LoVo (cell line): ENCODE data around the gene SUCLG2.

Experiments
- DNase-seq: peaks from one replicate; pipeline ENCODE4 v3.0.0-alpha.2; 2016; ENCODE audit warnings: low spot score

SUCLG2 gene

GRCh38 chr3:67458408-67458807 lies 196.0 kb downstream of the SUCLG2 start:
- no peak for DNase-seq

- DNase-seq = no peak
These were observed 200.8 kb downstream of the SUCLG2 start for GRCh38 chr3:67453628-67454027.

GRCh38 chr3:67450153-67450552 lies 204.3 kb downstream of the SUCLG2 start:
- DNase-seq = no peak

- DNase-seq = no peak
These were observed 207.0 kb downstream of the SUCLG2 start for GRCh38 chr3:67447393-67447792.

DNA sequence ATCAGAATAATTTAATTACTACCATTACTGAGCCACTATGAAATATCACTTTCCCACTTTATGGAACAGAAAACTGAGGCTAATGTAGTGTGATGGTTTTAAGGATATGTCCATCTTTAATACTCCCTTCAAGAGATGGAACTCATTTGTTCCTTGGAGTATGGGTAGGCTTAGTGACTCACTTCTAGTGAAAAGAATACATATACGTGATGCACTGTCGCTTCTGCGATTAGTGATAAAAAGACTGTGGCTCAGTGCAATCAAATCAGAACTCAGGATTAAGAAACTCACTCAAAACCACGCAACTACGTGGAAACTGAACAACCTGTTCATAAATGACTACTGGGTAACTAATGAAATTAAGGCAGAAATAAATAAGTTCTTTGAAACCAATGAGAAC lies 216.6 kb downstream of the SUCLG2 start:
- DNase-seq = no peak

- DNase-seq = no peak
These were observed 217.3 kb downstream of the SUCLG2 start for GRCh38 chr3:67437090-67437489.

GRCh38 chr3:67433109-67433508 lies 221.3 kb downstream of the SUCLG2 start:
- no peak for DNase-seq

DNA sequence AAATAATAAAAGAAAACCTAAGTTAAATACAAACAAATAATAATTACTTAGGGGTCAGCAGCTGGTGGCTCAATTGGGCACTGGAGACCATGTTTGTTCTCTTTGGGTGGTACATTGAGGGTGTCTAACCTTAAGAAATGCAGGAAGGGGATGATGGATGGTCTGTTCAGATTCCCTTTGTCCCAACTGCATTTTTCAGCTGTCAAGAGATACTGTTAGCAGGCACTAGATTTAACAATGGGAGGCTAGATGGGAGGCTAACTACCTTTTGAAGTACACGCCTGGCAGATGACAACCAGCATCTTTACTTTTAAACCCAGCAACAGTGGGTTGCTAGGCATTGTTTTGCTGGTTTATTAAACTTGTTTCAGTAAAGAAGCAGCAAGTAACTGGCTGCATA lies 222.5 kb downstream of the SUCLG2 start:
- DNase-seq = no peak

- DNase-seq = no peak
These were observed 230.7 kb downstream of the SUCLG2 start for GRCh38 chr3:67423722-67424121.

DNA sequence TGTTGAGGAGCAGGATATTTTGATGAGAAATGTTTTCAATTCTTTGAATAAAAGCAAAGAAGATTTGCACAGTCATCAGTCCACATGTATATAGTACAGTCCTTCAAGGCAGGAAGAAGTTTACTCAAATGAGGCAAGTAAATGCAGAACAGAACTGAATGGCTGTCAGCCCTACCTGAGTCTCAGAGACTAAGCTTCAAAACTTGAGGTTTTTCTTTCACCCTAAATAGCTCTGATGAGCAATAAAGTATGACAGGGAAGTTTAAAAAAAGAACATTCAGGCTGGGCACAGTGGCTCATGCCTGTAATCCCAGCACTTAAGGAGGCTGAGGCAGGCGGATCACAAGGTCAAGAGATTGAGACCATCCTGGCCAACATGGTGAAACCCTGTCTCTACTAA lies 232.5 kb downstream of the SUCLG2 start:
- DNase-seq = no peak

GRCh38 chr3:67419779-67420178 lies 234.6 kb downstream of the SUCLG2 start:
- DNase-seq = no peak

- DNase-seq = no peak
These were observed 235.2 kb downstream of the SUCLG2 start for GRCh38 chr3:67419218-67419529.

DNA sequence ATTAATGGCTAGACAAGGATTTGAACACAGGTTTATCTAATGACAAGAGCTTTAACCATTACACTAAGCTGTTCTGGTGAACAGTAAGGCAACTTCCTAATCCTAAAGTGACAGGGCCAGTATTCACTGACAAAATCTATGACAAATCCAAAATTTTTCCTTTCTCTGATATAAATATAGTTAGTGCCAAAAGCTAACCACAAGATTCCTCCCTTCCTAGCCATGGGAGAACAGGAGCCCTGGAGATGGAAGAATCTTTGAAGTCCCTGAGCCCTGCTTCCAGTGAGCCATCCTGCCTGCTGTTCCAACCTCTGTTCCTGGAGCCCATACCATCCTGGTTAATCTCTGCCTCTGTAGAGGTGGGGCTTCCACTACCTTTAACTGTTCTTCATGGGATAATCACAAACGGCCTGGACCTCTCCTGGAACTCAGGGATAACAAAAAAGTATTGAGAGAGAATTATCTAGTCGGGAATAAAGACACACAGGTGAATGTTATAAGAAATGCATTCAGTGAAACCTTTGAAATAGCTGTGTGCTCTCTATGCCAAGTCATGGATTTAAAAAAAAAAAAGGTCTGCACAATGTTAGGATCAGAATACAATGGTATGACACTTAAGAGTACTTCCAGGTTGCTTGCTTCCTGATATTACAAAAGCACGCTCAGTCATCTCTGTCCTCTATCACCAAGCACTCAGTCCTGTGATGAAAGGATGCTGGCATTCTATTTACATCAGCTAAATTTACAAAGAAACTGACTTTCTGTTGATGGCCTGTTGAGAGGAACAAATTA lies 235.8 kb downstream of the SUCLG2 start:
- DNase-seq = no peak

DNA sequence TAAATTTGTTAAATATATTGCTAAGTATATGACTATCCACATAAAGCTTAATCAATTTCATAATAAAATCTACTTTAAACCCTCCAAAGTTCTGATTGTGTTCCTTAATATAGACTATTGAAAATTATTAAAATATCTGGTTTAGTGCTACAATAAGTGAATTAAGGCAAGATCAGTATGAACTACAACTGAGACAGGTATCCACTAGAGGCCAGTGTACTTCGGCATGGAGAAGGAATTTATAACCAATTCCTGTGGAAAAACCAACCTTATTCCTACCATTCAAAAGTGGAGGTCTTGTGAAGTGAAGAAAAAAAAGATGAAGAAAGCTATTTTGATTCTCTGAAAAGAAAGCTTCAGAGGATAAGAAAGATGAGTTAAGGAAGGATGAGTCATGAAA lies 237.7 kb downstream of the SUCLG2 start:
- DNase-seq = no peak

DNA sequence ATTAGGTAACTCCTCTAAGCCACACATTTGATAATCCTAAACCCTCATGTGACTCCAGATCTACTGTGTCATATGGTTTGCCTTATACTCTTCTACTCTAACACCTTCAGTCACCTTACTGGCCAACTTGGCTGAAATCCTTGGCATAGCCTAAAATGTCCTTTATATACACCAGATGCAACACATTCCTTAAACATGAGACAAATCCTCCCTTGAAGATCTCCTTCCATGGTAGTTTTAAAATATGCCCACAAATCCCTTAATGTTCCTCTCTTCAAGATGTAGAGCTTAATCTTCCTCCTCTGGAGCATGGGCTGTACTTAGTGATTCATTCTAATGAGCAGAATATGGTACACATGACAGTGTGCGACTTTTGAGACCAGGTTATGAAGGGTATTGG lies 238.9 kb downstream of the SUCLG2 start:
- DNase-seq = no peak

DNA sequence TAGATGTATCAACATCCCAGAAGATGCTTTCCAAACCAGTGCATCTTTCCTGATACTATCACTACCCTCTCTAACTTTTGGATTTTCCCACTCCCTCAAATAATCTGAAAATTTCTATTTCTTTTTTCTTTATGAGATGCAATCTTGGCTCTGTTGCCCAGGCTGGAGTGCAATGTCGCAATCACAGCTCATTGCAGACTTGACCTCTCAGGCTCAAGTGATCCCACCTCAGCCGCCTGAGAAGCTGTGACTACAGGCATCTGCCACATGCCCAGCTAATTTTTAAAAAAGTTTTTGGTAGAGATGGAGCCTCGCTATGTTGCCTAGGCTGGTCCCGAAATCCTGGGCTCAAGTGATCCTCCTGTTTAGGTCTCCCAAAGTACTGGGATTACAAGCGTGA lies 239.7 kb downstream of the SUCLG2 start:
- no peak for DNase-seq

DNA sequence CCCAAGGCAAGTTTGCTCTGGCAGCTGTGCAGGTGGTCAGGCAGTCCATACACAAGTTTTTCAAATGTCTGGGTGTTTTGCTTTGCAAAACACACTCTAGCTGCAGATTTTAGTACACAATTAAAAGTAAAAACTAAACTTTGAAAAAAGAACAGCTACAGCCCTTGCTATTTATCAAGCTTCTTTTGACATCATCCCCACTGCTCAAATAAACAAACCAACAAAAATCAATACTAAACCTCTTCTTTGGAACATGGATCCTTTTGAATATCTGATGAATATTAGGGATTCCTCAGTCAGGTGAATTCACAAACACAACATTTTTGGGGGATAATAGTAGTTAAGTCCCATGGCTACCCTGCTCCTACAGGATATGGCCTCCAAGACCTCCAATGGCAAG lies 249.2 kb downstream of the SUCLG2 start:
- DNase-seq = no peak

DNA sequence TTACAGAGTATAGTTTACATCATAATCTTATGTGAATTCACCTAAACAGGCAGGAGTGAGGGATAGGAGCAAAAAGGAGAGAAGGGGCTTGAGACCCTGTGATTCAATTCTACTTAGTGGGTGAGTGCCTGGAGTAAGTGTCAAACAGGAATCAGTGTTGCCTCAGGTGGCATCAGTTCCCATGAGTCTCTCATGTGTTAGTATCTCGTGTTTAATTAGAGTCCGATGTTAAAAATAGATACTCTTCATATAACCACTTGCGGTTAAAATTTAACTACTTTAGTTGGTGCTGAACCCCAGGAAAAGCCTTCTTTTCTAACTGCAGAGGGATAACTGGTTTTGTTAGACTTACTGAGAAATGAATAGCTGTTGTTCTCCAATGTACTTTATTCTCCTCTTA lies 251.5 kb downstream of the SUCLG2 start:
- DNase-seq = no peak

GRCh38 chr3:67401921-67402320 lies 252.5 kb downstream of the SUCLG2 start:
- DNase-seq = no peak

DNA sequence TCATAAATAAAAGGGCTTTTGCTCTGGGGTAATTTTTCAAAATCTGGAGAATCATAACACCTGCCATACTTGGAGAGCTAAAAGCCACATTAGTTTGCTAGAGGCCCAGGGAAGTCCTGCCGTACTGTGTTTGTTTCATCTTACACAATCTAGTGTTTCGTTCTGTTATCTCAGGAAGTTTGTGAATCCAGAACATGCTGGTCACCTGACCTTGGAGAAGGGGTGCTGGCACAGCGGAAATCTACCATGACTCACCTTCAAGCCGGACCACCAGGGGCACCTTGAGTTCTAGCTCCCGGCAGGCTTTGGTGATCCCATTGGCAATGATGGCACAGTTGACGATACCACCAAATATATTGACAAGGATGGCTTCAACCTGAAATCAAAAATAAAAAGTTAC lies 253.9 kb downstream of the SUCLG2 start:
- no peak for DNase-seq

- no peak for DNase-seq
These were observed 265.2 kb downstream of the SUCLG2 start for GRCh38 chr3:67389176-67389575.

- DNase-seq = no peak
These were observed 265.7 kb downstream of the SUCLG2 start for GRCh38 chr3:67388738-67389137.

- DNase-seq = no peak
These were observed 268.0 kb downstream of the SUCLG2 start for GRCh38 chr3:67386451-67386850.

DNA sequence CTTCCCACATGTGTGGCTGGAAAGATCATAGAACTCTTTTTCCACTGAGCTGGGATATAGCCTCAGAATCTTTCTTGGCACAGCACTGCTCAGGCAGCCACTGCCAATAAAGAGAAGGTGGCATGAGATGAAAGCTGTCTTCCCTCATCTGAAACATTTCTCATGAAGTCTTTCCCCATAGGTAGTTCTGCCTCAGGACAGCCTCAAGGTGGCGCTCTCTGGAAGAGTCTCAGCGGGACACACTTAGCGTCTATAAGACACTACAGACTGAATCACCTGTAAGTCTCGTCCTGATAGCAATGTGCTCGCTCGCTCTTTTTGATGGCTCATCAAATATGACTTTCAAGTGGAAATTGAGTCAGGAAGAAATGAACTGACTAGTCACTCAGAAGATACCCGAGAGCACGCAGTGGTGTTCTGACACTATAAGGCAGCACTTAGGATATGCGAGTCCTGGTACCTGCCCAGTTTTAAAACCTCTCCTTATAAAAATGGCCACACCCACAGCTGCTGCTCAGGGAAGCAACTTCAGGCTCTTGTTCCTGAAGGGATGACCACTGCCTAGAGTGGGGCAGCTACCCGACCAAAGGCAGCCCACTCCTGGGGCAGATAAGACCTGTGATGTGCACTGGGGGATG lies 269.5 kb downstream of the SUCLG2 start:
- no peak for DNase-seq
